ENCODE results near the gene DTD1.

GRCh38 chr20:18695175-18695574, 107.3 kb downstream of the DTD1 start:
- TF ChIP-seq, protein P1, sequence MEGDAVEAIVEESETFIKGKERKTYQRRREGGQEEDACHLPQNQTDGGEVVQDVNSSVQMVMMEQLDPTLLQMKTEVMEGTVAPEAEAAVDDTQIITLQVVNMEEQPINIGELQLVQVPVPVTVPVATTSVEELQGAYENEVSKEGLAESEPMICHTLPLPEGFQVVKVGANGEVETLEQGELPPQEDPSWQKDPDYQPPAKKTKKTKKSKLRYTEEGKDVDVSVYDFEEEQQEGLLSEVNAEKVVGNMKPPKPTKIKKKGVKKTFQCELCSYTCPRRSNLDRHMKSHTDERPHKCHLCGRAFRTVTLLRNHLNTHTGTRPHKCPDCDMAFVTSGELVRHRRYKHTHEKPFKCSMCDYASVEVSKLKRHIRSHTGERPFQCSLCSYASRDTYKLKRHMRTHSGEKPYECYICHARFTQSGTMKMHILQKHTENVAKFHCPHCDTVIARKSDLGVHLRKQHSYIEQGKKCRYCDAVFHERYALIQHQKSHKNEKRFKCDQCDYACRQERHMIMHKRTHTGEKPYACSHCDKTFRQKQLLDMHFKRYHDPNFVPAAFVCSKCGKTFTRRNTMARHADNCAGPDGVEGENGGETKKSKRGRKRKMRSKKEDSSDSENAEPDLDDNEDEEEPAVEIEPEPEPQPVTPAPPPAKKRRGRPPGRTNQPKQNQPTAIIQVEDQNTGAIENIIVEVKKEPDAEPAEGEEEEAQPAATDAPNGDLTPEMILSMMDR (IDR thresholded peaks at IDR 0.05; ENCODE audit: insufficient read depth, low read depth, low read length), result no peak
- no peak for TF ChIP-seq EZH2 (IDR thresholded peaks at IDR 0.05; ENCODE audit: insufficient read depth, low read length)

All from astrocyte (in vitro differentiated cells and primary cell).